ENCODE measurements around the gene ISL2. TPM values are rescaled to one million over a fixed set of nuclear protein-coding genes. Genes with fewer than 3 reads are reported as not detected.

The ISL2 gene
- total RNA-seq, 4 donors from 2014 or later, result 0.24 to 1.1 (median 0.75) TPM; not detected in 1

GRCh38 chr15:76386926-76387325 is 50.4 kb downstream of the ISL2 start:
- no peak for TF ChIP-seq CTCF (IDR thresholded peaks at IDR 0.05)
- DNase-seq (ENCODE audit: low spot score) (no peak), ATAC-seq (ENCODE audit: low FRiP score) (no peak)

DNA sequence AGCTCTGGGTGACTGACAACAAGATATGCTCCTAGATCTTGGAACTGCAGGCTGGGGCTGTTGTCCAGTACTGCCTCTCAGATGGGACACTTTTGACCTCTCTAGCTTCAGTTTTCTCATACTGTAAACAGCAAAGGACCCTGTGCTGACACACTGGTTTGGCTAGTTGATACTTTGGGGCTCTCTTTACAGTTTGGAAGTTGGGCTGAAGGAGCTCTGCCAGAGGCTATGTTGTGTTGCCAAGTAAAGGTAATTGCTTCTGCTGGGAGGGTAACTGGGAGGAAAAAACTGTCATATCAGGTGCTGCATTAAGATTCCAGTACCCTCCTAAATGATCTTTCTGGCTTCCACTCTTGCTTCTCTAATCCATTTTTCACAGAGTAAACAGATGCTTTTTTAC is 54.0 kb downstream of the ISL2 start:
- DNase-seq (ENCODE audit: low spot score) (no peak), ATAC-seq (ENCODE audit: low FRiP score) (no peak)
- TF ChIP-seq CTCF (IDR thresholded peaks at IDR 0.05), result no peak

DNA sequence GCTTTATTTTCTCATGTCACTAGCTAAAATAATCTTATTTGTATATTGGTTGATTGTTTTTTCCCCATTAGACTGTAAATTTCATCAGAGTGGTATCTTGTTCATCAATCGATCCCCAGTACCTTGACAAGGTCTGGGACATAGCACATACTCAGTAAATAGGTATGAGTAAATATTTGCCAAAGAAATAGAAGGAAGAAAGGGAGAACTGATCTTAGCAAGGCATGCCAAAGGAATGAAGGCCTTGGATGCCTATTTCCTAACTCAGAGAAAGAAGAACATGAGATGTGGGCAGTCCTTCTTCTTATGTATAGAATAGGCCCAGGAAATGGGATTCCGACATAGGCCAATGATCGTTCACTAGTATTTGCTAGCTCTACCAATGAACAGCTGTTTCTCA is 54.7 kb downstream of the ISL2 start:
- TF ChIP-seq CTCF (IDR thresholded peaks at IDR 0.05), result no peak
- DNase-seq (ENCODE audit: low spot score) (no peak), ATAC-seq (ENCODE audit: low FRiP score) (no peak)

DNA sequence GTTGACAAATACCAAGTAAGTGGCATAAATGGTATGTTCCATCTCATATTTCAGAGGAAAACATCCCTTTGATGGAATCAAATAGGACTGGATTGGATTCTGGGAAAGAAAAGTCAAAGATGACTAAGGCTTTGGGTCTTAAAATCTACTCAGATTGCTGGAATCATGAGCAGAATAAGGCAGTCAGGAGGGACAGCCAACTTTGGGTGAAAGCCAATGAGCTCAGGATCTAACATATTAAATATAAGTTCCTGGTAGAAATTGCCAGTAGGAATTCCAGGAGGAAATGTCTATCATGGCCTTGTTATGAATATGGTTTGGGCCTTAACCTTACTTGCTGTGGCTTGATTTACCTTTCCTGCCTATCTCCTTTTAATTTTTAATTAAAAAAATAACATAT is 55.3 kb downstream of the ISL2 start:
- TF ChIP-seq CTCF (IDR thresholded peaks at IDR 0.05), result no peak
- ATAC-seq (ENCODE audit: low FRiP score) (no peak), DNase-seq (ENCODE audit: low spot score) (no peak)

Other genes starting within 250 kb of the ISL2 start
- gene ETFA, start 25.3 kb upstream of the ISL2 start, total RNA-seq, result 100 to 1,000 TPM in 3 of 4 donors, 10 to 100 TPM in 1; 89.9 to 144 (median 114) TPM